Measurements from ENCODE around the gene C1orf21. TPM values are rescaled to one million over a fixed set of nuclear protein-coding genes. Genes with fewer than 3 reads are reported as not detected.

Gene C1orf21
- total and polyA plus RNA-seq, 2 donors (not counting 1 experiment from before 2014, with no cell fraction given) = under 0.01 to 0.32 TPM

DNA sequence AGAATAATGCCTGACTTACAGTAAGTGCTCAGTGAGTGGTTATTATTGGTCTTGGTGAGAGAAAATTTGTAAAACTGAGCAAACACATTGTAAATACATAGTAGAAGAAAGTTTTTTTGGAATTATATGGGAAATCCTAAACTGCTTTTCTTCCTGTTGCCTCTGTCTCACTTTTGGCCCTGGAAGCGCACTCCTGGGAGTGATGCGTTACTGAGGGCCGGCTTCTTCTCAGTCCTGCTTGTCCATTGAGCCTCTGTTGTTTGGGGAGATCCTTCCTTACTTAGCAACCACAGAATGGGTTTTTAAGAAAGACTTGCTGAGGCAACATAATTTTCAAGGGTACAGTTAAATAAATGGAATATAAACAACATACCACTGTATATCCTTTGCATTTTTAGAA is 201.9 kb downstream of the C1orf21 start:
- Histone ChIP-seq H3K79me2 (ENCODE audit: control insufficient read depth, insufficient read depth, low read length) (no peaks in the 10 kb centered on the region), H3K4me3 (ENCODE audit: control extremely low read depth in 1 of 5, extremely low read depth in 1 of 5, insufficient read depth in 1 of 5, low read depth in 2 of 5, low read length in 4 of 5) (no peak overlapping the region), H3K36me3 (replicated peaks in 1 of 2; ENCODE audit: control extremely low read depth in 1 of 2, control insufficient read depth in 1 of 2, extremely low read depth in 1 of 2, insufficient read depth in 2 of 2, low read length in 1 of 2) (no peaks in the 10 kb centered on the region), H3K9ac (ENCODE audit: low read length) (no peak overlapping the region), H2AFZ (ENCODE audit: insufficient read depth, low read depth, low read length, poor library complexity, severe bottlenecking) (no peak overlapping the region), H3K27me3 (replicated peaks in 1 of 4; ENCODE audit: control extremely low read depth in 1 of 4, control insufficient read depth in 3 of 4, insufficient read depth in 4 of 4, low read length in 3 of 4) (no peaks in the 10 kb centered on the region), H3K4me1 (ENCODE audit: control insufficient read depth in 2 of 2, insufficient read depth in 2 of 2, low read length in 2 of 2) (no peaks in the 10 kb centered on the region), H3K4me2 (replicated peaks; ENCODE audit: low read depth, low read length, poor library complexity, severe bottlenecking) (no peak overlapping the region), H3K27ac (ENCODE audit: low read length in 2 of 2) (no peak overlapping the region), H4K20me1 (ENCODE audit: control insufficient read depth, insufficient read depth, low read length, poor library complexity, severe bottlenecking) (no peaks in the 10 kb centered on the region), H3K9me3 (ENCODE audit: control extremely low read depth in 1 of 3, control insufficient read depth in 2 of 3, insufficient read depth in 1 of 3, low read length in 2 of 3) (peaks cover 0 to 5% (median 0%) of the 10 kb centered on the region in 3 donors)
- Mint-ChIP-seq H3K4me3 (no peak overlapping the region), H3K4me1 (no peaks in the 10 kb centered on the region), H3K27me3 (peaks cover 10% of the 10 kb centered on the region), H3K27ac (no peak overlapping the region), H3K9me3 (ENCODE audit: insufficient read depth) (peaks cover 5% of the 10 kb centered on the region)
- DNase-seq (no peak), ATAC-seq (ENCODE audit: low read depth) (no peak)
- intact Hi-C loops (cut with micrococcal nuclease) = no loop called here
- POLR2A ChIA-PET = no interaction called here
- no CpG with 5 or more reads among the region's 3 CpGs for WGBS (ENCODE audit: insufficient coverage)
- CTCF ChIA-PET = no interaction called here
- TF ChIP-seq, protein P1, sequence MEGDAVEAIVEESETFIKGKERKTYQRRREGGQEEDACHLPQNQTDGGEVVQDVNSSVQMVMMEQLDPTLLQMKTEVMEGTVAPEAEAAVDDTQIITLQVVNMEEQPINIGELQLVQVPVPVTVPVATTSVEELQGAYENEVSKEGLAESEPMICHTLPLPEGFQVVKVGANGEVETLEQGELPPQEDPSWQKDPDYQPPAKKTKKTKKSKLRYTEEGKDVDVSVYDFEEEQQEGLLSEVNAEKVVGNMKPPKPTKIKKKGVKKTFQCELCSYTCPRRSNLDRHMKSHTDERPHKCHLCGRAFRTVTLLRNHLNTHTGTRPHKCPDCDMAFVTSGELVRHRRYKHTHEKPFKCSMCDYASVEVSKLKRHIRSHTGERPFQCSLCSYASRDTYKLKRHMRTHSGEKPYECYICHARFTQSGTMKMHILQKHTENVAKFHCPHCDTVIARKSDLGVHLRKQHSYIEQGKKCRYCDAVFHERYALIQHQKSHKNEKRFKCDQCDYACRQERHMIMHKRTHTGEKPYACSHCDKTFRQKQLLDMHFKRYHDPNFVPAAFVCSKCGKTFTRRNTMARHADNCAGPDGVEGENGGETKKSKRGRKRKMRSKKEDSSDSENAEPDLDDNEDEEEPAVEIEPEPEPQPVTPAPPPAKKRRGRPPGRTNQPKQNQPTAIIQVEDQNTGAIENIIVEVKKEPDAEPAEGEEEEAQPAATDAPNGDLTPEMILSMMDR (IDR thresholded peaks at IDR 0.05) = no peak
- no peak for TF ChIP-seq EZH2 (IDR thresholded peaks at IDR 0.05; ENCODE audit: borderline replicate concordance, insufficient read depth, low read depth, low read length, poor library complexity, severe bottlenecking)

DNA sequence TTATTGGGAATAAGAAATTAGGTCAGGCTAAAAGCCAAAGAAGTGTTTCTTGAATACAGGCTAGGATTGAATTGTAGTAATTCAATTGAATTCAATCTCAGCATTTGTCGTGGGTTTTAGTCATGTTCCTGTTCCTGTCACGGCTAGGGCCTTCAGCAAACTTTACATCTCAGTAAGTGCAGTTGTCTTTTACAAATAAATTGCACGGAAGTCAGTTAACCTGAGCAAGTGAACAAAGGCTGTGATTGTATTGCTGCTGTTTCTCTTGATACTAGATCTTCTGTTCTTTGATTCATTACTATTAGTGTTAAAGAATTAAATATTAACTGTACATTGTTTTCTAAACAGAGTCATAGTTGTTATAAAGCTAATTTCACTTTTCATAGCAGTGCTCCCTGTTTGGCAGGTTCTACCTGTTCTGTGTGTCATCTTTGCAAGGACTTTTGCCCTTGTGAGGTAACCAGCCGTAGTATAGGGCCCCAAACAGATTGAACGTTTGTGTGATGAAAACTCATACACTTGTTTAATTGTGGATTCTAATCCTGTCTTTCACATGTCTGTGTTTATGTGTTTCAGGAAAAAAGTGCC is 203.4 kb downstream of the C1orf21 start:
- 100% methylated on average over 1 of the region's 5 CpGs for WGBS (ENCODE audit: insufficient coverage)
- Mint-ChIP-seq H3K27me3 (peaks cover 10% of the 10 kb centered on the region), H3K4me3 (no peak overlapping the region), H3K4me1 (no peaks in the 10 kb centered on the region), H3K9me3 (ENCODE audit: insufficient read depth) (peaks cover 5% of the 10 kb centered on the region), H3K27ac (no peak overlapping the region)
- no peak for TF ChIP-seq EZH2 (IDR thresholded peaks at IDR 0.05; ENCODE audit: borderline replicate concordance, insufficient read depth, low read depth, low read length, poor library complexity, severe bottlenecking)
- TF ChIP-seq, protein P1 (IDR thresholded peaks at IDR 0.05) = no peak
- ChIA-PET CTCF (interaction anchor here (0.6 kb wide), 2 partner anchors 102 to 1397 kb away, joined by 3 read pairs; no protein-coding TSS in a partner anchor), POLR2A (no interaction called here)
- peaks cover 0 to 5% (median 0%) of the 10 kb centered on the region in 3 donors for H3K9me3 ChIP-seq (ENCODE audit: control extremely low read depth in 1 of 3, control insufficient read depth in 2 of 3, insufficient read depth in 1 of 3, low read length in 2 of 3)
- no peaks in the 10 kb centered on the region for H3K79me2 ChIP-seq (ENCODE audit: control insufficient read depth, insufficient read depth, low read length)
- H3K4me2 ChIP-seq (replicated peaks; ENCODE audit: low read depth, low read length, poor library complexity, severe bottlenecking) = no peak overlapping the region
- ATAC-seq (ENCODE audit: low read depth) = no peak
- intact Hi-C loops (cut with micrococcal nuclease) = no loop called here
- H3K4me3 ChIP-seq (ENCODE audit: control extremely low read depth in 1 of 5, extremely low read depth in 1 of 5, insufficient read depth in 1 of 5, low read depth in 2 of 5, low read length in 4 of 5) = no peak overlapping the region
- no peaks in the 10 kb centered on the region for H4K20me1 ChIP-seq (ENCODE audit: control insufficient read depth, insufficient read depth, low read length, poor library complexity, severe bottlenecking)
- H3K36me3 ChIP-seq (replicated peaks in 1 of 2; ENCODE audit: control extremely low read depth in 1 of 2, control insufficient read depth in 1 of 2, extremely low read depth in 1 of 2, insufficient read depth in 2 of 2, low read length in 1 of 2) = no peaks in the 10 kb centered on the region
- no peak overlapping the region for H2AFZ ChIP-seq (ENCODE audit: insufficient read depth, low read depth, low read length, poor library complexity, severe bottlenecking)
- no peaks in the 10 kb centered on the region for H3K27me3 ChIP-seq (replicated peaks in 1 of 4; ENCODE audit: control extremely low read depth in 1 of 4, control insufficient read depth in 3 of 4, insufficient read depth in 4 of 4, low read length in 3 of 4)
- H3K9ac ChIP-seq (ENCODE audit: low read length) = no peak overlapping the region
- no peak for DNase-seq
- no peaks in the 10 kb centered on the region for H3K4me1 ChIP-seq (ENCODE audit: control insufficient read depth in 2 of 2, insufficient read depth in 2 of 2, low read length in 2 of 2)
- no peak overlapping the region for H3K27ac ChIP-seq (ENCODE audit: low read length in 2 of 2)
